Omental fat pad (tissue), 4 donors: ENCODE measurements around the gene ATP5MK. TPM values are rescaled to one million over a fixed set of nuclear protein-coding genes. Genes with fewer than 3 reads are reported as not detected.
A peak's percentile ranks its signal among the peaks of the same experiment; 100 is the strongest.
"Not testable (repeated sequence)": the region's sequence is repeated elsewhere in the genome, so short reads cannot be mapped to it uniquely, and the experiment has no call there.

Experiments used
- ATAC-seq: fragments of 150-250 bp; one replicate; pipeline ENCODE4 v1.9.1; 2016; ENCODE audit warnings: mild to moderate bottlenecking, moderate library complexity; ENCODE audit not compliant: low FRiP score
- DNase-seq: peaks from one replicate; pipeline ENCODE4 v3.0.0-alpha.2; 2019; ENCODE audit warnings: low spot score
- total RNA-seq, 4 donors: library from RNA; depleted of rRNA; stranded (reverse); fragments of >200 nt; gene quantifications; one replicate each; pipeline ENCODE4 v1.1.0, GENCODE V29; 2016
- TF ChIP-seq, protein P1 (sequence below), 3 donors: fragments of 450-650 bp; IDR thresholded peaks; one replicate each; pipeline ENCODE4 v1.5.1; 2016 to 2017; ENCODE audit warnings: antibody characterized with exemption in 3 of 3, mild to moderate bottlenecking in 3 of 3, moderate library complexity in 2 of 3

The ATP5MK gene
- total RNA-seq, 4 donors from 2014 or later: 149 to 299 (median 222) TPM

DNA sequence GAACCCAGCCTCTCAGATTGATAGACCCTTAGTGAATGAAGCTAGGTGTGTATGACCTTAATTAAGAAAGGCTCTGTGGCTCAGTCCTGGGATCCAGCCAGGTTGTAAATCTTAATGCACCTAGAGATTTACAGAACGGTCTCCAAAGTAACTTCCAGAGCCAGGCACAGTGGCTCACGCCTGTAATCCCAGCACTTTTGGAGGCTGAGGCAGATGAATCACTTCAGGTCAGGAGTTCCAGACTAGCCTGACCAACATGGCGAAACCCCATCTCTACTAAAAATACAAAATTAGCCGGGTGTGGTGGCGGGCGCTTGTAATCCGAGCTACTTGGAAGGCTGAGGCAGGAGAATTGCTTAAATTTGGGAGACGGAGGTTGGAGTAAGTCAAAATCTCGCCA, 31.6 kb upstream of the ATP5MK start:
- TF ChIP-seq, protein P1, sequence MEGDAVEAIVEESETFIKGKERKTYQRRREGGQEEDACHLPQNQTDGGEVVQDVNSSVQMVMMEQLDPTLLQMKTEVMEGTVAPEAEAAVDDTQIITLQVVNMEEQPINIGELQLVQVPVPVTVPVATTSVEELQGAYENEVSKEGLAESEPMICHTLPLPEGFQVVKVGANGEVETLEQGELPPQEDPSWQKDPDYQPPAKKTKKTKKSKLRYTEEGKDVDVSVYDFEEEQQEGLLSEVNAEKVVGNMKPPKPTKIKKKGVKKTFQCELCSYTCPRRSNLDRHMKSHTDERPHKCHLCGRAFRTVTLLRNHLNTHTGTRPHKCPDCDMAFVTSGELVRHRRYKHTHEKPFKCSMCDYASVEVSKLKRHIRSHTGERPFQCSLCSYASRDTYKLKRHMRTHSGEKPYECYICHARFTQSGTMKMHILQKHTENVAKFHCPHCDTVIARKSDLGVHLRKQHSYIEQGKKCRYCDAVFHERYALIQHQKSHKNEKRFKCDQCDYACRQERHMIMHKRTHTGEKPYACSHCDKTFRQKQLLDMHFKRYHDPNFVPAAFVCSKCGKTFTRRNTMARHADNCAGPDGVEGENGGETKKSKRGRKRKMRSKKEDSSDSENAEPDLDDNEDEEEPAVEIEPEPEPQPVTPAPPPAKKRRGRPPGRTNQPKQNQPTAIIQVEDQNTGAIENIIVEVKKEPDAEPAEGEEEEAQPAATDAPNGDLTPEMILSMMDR (IDR thresholded peaks at IDR 0.05): no peak
- ATAC-seq (no peak), DNase-seq (no peak)

- TF ChIP-seq, protein P1 (IDR thresholded peaks at IDR 0.05): no peak
- ATAC-seq (no peak), DNase-seq (no peak)
These were observed 27.5 kb upstream of the ATP5MK start for GRCh38 chr10:103423748-103424147.

DNA sequence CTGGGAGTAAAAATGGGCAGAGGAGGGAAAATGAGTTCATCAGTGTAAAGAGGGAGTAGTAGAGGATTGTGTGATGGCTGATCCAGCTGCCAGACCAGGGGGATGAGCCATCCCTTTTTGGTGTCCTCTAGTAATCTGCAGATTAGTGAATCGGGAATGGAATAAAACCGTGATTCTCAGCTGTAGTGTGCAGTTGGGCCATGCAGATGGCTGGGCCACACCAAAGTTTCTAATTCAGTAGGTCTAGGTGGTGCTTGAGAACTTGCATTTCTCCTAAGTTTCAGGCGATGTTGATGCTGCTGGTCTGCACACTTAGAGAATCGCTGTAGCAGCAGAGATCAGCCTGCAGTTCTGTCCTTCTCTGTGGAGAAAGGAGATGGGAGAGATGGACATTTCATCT, 22.8 kb upstream of the ATP5MK start:
- DNase-seq (no peak), ATAC-seq (no peak)
- TF ChIP-seq, protein P1 (IDR thresholded peaks at IDR 0.05): no peak

DNA sequence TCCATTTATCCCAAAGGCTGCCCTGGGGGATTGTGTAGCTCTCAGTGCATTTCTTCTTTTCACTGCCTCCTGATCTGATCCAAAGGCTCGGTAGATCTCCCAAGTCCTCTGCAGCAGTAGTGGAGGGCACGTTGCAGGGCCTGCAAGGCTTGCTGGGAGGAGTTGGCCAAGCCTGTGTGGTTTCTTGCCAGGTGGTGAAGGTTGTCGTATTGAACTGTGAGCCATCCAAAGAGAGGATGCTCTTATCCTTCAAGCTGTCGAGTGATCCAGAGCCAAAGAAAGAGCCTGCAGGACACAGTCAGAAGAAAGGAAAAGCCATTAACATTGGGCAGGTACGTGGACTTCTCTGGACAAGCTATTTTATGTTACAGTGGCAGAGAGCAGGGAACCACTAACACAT, 21.3 kb upstream of the ATP5MK start:
- TF ChIP-seq, protein P1 (IDR thresholded peaks at IDR 0.05): no peak
- no peak for DNase-seq
- ATAC-seq: no peak

GRCh38 chr10:103417148-103417469, 20.8 kb upstream of the ATP5MK start:
- not testable (repeated sequence) for DNase-seq

GRCh38 chr10:103416436-103417147, 20.3 kb upstream of the ATP5MK start:
- peak; percentile 78 for DNase-seq
- no peak for ATAC-seq
- TF ChIP-seq, protein P1 (IDR thresholded peaks at IDR 0.05): no peak

More at GRCh38 chr10:103417148-103417469, 20.8 kb upstream of the ATP5MK start:
- ATAC-seq: not testable (repeated sequence)

DNA sequence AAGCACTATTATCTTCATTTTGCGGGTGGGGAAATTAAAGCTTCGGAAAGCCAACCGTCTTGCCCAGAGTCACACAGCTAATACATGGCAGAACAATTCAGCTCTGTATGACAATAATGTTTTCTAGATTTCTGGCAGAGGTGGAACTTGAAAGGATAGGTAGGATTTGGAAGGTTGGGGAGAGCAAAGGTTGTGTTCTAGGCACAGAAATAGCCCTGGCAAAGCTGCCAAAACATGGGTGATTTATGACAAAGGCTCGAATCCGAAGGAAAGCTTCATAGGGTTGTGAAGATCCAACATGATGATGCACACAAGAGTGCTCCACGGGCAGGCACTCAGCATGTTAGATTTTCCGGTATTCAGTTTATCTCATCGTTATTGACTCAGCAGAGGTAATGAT, 19.3 kb upstream of the ATP5MK start:
- DNase-seq (no peak), ATAC-seq (no peak)
- TF ChIP-seq, protein P1 (IDR thresholded peaks at IDR 0.05): no peak
